Stomach (tissue), 9 donors: ENCODE data around the gene CCDC149. TPM values are rescaled to one million over a fixed set of nuclear protein-coding genes. Genes with fewer than 3 reads are reported as not detected.

Experiments
- DNase-seq, 2 donors: peaks; one replicate each; pipeline versions ENCODE4 v3.0.0 to v3.0.0-alpha.2; 2013 to 2019
- H3K27ac ChIP-seq, 5 donors: fragments of 200-600 bp in 4 of 5; sonication (generic) in 4 of 5; one replicate each; pipeline ENCODE4 v1.5.1; 2013 to 2019; ENCODE audit warnings: mild to moderate bottlenecking in 1 of 5, moderate library complexity in 1 of 5
- H3K27me3 ChIP-seq, 3 donors: fragments of 200-600 bp; sonication (generic); one replicate each; pipeline ENCODE4 v1.5.1; 2017 to 2019; ENCODE audit warnings: mixed run types in 1 of 3
- H3K36me3 ChIP-seq, 4 donors: fragments of 200-600 bp; sonication (generic); 1 replicate in 3 of 4; 2 replicates in 1 of 4; pipeline ENCODE4 v1.5.1; 2016 to 2019
- H3K4me1 ChIP-seq, 4 donors: fragments of 200-600 bp; sonication (generic); one replicate each; pipeline ENCODE4 v1.5.1; 2016 to 2019
- H3K4me3 ChIP-seq, 4 donors: fragments of 200-600 bp; sonication (generic) in 3 of 4; one replicate each; pipeline ENCODE4 v1.5.1; 2016 to 2019; ENCODE audit warnings: mild to moderate bottlenecking in 1 of 4
- H3K9me3 ChIP-seq, 4 donors: fragments of 200-600 bp; sonication (generic); one replicate each; pipeline ENCODE4 v1.5.1; 2016 to 2019
- CTCF ChIP-seq, 7 experiments: fragments of 450-650 bp in 4 of 7; fragments of 200-600 bp in 3 of 7; sonication (generic) in 3 of 7; IDR thresholded peaks; one replicate each; pipeline ENCODE4 v1.5.1; 2016 to 2019; ENCODE audit warnings: antibody characterized with exemption in 7 of 7, control low read depth in 2 of 7, mild to moderate bottlenecking in 1 of 7
- EP300 ChIP-seq: sonication (generic); formaldehyde crosslinking; IDR thresholded peaks from one replicate; pipeline ENCODE4 v1.6.1; 2017; ENCODE audit warnings: antibody characterized with exemption
- POLR2A ChIP-seq, 4 donors: fragments of 450-650 bp; IDR thresholded peaks; one replicate each; pipeline ENCODE4 v1.6.1; 2016; ENCODE audit warnings: antibody characterized with exemption in 4 of 4, control low read depth in 2 of 4, mild to moderate bottlenecking in 1 of 4, moderate library complexity in 1 of 4
- POLR2AphosphoS5 ChIP-seq, 3 donors: sonication (generic); formaldehyde crosslinking; IDR thresholded peaks; one replicate each; pipeline ENCODE4 v1.6.1; 2016; ENCODE audit warnings: antibody characterized with exemption in 3 of 3
- WGBS, 5 donors: extraction: QIAGEN DNeasy Blood & Tissue Kit in 3 of 5; methylation state at CpG; one replicate each; pipeline versions ENCODE4 v1.1.5 to v1.1.7; 2013 to 2018; 5-methylcytosine and 5-hydroxymethylcytosine counted together
- intact Hi-C: fragments of 100-400 bp; cut with DNase I; formaldehyde crosslinking; loops from one replicate; pipeline ENCODE4 v1.15.1; 2023; ENCODE audit warnings: low total_unique reads
- polyA plus RNA-seq, 3 donors: library from polyadenylated mRNA; stranded (reverse); fragments of 200-250 nt; gene quantifications; one replicate each; pipeline ENCODE4 v1.2.3, GENCODE V29; 2013
- total RNA-seq, 5 donors: library from RNA; depleted of rRNA; stranded (reverse); fragments of >200 nt; gene quantifications; one replicate each; pipeline versions ENCODE4 v1.1.0 to v1.2.3, GENCODE V29; 2014 to 2016
- donor health status: healthy with polysubstance abuse.
- donor health status: Bipolar disorder and iron deficiency.
- donor health status: healthy.

CCDC149 gene
- total and polyA plus RNA-seq, 8 donors = 7.0 to 70.6 (median 16.9) TPM

- no peaks in the 10 kb centered on the region for H3K9me3 ChIP-seq
- DNase-seq = no peak
- no peak for TF ChIP-seq POLR2A (IDR thresholded peaks at IDR 0.05)
- TF ChIP-seq CTCF (IDR thresholded peaks at IDR 0.05) = no peak
- TF ChIP-seq POLR2AphosphoS5 (IDR thresholded peaks at IDR 0.05) = no peak
- no peak for TF ChIP-seq EP300
- peaks cover 0 to 7% (median 0%) of the 10 kb centered on the region in 4 donors for H3K4me1 ChIP-seq
- H3K36me3 ChIP-seq = peaks cover 16 to 65% (median 58%) of the 10 kb centered on the region in 4 donors
- no peaks in the 10 kb centered on the region for H3K27me3 ChIP-seq
- H3K4me3 ChIP-seq = no peak overlapping the region
- intact Hi-C loops = no loop called here
- H3K27ac ChIP-seq = no peak overlapping the region
Measured at GRCh38 chr4:24820541-24820940, 92.3 kb downstream of the CCDC149 start.

- Histone ChIP-seq H3K27me3 (no peaks in the 10 kb centered on the region), H3K27ac (no peak overlapping the region), H3K9me3 (no peaks in the 10 kb centered on the region), H3K4me1 (no peaks in the 10 kb centered on the region), H3K36me3 (peaks cover 16 to 64% (median 52%) of the 10 kb centered on the region in 4 donors), H3K4me3 (no peak overlapping the region)
- intact Hi-C loops = no loop called here
- TF ChIP-seq CTCF (IDR thresholded peaks at IDR 0.05) (no peak), EP300 (no peak)
- WGBS, 5 donors = 88 to 93% (median 89%) methylated on average over 18 of the region's 18 CpGs
- no peak for DNase-seq
Measured at GRCh38 chr4:24816797-24817196, 96.0 kb downstream of the CCDC149 start.

GRCh38 chr4:24813732-24814131 is 99.1 kb downstream of the CCDC149 start:
- intact Hi-C loops = no loop called here
- Histone ChIP-seq H3K9me3 (no peaks in the 10 kb centered on the region), H3K4me1 (no peaks in the 10 kb centered on the region), H3K4me3 (no peak overlapping the region), H3K36me3 (peaks cover 8 to 36% (median 32%) of the 10 kb centered on the region in 4 donors), H3K27ac (no peak overlapping the region), H3K27me3 (no peaks in the 10 kb centered on the region)
- no peak for TF ChIP-seq EP300
- no peak for TF ChIP-seq POLR2A (IDR thresholded peaks at IDR 0.05)
- no peak for TF ChIP-seq CTCF (IDR thresholded peaks at IDR 0.05)
- TF ChIP-seq POLR2AphosphoS5 (IDR thresholded peaks at IDR 0.05) = no peak
- 84 to 94% (median 91%) methylated on average over 2 of the region's 2 CpGs for whole genome bisulfite sequencing, 5 donors
- DNase-seq = no peak

GRCh38 chr4:24810871-24811631 is 101.8 kb downstream of the CCDC149 start:
- no peaks in the 10 kb centered on the region for H3K4me1 ChIP-seq
- H3K36me3 ChIP-seq = peaks cover 7 to 29% (median 22%) of the 10 kb centered on the region in 4 donors
- H3K4me3 ChIP-seq = no peak overlapping the region
- whole genome bisulfite sequencing, 5 donors = 88 to 95% (median 92%) methylated on average over 6 of the region's 6 CpGs
- intact Hi-C loops = no loop called here
- no peak for DNase-seq
- no peak for TF ChIP-seq POLR2AphosphoS5 (IDR thresholded peaks at IDR 0.05)
- TF ChIP-seq EP300 = no peak
- no peak for TF ChIP-seq CTCF (IDR thresholded peaks at IDR 0.05)
- TF ChIP-seq POLR2A (IDR thresholded peaks at IDR 0.05) = no peak
- H3K9me3 ChIP-seq = no peaks in the 10 kb centered on the region
- no peaks in the 10 kb centered on the region for H3K27me3 ChIP-seq
- H3K27ac ChIP-seq = no peak overlapping the region
